SU-DHL-6 (cell line): ENCODE measurements around the gene FYTTD1.

Source experiments
- CTCF ChIP-seq: fragments of 200-600 bp; sonication (generic); IDR thresholded peaks from one replicate; pipeline ENCODE4 v1.5.1; 2017; ENCODE audit warnings: antibody characterized with exemption, mild to moderate bottlenecking, low read length, moderate library complexity; ENCODE audit not compliant: insufficient read depth, poor library complexity, severe bottlenecking
- EZH2phosphoT487 ChIP-seq: fragments of 200-600 bp; sonication (generic), shearing (Covaris generic); conservative IDR thresholded peaks from 2 replicates; pipeline ENCODE4 v1.6.1; 2018; ENCODE audit warnings: mild to moderate bottlenecking, antibody characterized with exemption, low read length, moderate library complexity, mixed read lengths

DNA sequence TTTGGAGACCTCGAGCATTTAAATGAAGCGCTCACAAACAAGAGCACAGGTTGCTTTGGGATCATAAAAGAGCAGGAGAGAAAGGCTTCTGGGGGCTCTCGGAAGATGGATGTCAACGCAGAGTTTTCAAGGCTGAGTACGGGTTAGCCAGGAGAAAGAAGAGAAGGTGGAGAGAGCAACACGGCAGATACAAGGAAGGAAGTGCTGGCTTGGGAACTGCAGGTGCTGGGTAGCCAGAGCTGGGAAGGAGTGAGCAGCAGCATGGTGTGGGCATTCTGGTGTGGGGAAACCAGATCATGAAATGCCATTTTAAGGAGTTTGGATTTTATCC lies 12.4 kb upstream of the FYTTD1 start:
- TF ChIP-seq CTCF (no peak), EZH2phosphoT487 (no peak)
